Measurements from ENCODE around the gene PPIL1. TPM values are rescaled to one million over a fixed set of nuclear protein-coding genes. Genes with fewer than 3 reads are reported as not detected.
"Not testable (repeated sequence)": the region's sequence is repeated elsewhere in the genome, so short reads cannot be mapped to it uniquely, and the experiment has no call there.

Gene PPIL1
- total and polyA plus RNA-seq, 2 experiments from 2014 or later = 37.0 to 133 TPM

GRCh38 chr6:36814249-36814648 lies 60.4 kb downstream of the PPIL1 start:
- Histone ChIP-seq H3K27ac (no peak overlapping the region), H3K4me3 (no peak overlapping the region), H3K36me3 (no peaks in the 10 kb centered on the region), H3K9me3 (ENCODE audit: low read depth) (no peaks in the 10 kb centered on the region), H3K27me3 (no peaks in the 10 kb centered on the region), H3K4me1 (ENCODE audit: low read depth) (no peaks in the 10 kb centered on the region)
- no peak for DNase-seq (ENCODE audit: low read depth in 1 of 2, low spot score in 1 of 2)
- no peak for TF ChIP-seq CTCF (IDR thresholded peaks at IDR 0.05; ENCODE audit: low read depth, low read length)

- Histone ChIP-seq H3K4me3 (no peak overlapping the region), H3K9me3 (ENCODE audit: low read depth) (no peaks in the 10 kb centered on the region), H3K27me3 (no peaks in the 10 kb centered on the region), H3K4me1 (ENCODE audit: low read depth) (no peaks in the 10 kb centered on the region), H3K27ac (no peak overlapping the region), H3K36me3 (no peaks in the 10 kb centered on the region)
- TF ChIP-seq CTCF (IDR thresholded peaks at IDR 0.05; ENCODE audit: low read depth, low read length) = no peak
- DNase-seq (ENCODE audit: low read depth in 1 of 2, low spot score in 1 of 2) = no peak
These were observed 61.1 kb downstream of the PPIL1 start for GRCh38 chr6:36813526-36813925.

DNA sequence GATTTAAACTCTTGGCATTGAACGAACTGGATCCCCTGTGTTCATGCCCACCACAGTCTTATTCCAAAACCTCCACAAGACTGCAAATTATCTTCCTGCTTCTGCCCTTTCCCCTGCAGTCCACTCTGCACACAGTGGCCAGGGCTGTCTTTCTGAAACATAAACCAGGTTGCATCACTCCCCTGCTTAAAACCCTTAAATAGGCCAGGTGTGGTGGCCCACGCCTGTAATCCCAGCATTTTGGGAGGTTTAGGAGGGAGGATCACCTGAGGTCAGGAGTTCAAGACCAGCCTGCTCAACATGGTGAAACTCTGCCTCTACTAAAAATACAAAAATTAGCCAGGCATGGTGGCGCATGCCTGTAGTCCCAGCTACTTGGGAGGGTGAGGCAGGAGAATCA lies 61.6 kb downstream of the PPIL1 start:
- not testable (repeated sequence) for H3K27ac ChIP-seq; DNase-seq (ENCODE audit: low read depth in 1 of 2, low spot score in 1 of 2); H3K27me3 ChIP-seq; H3K9me3 ChIP-seq (ENCODE audit: low read depth); H3K36me3 ChIP-seq; H3K4me3 ChIP-seq; H3K4me1 ChIP-seq (ENCODE audit: low read depth)

GRCh38 chr6:36809941-36810803 lies 64.4 kb downstream of the PPIL1 start:
- no peaks in the 10 kb centered on the region for H3K9me3 ChIP-seq (ENCODE audit: low read depth)

DNA sequence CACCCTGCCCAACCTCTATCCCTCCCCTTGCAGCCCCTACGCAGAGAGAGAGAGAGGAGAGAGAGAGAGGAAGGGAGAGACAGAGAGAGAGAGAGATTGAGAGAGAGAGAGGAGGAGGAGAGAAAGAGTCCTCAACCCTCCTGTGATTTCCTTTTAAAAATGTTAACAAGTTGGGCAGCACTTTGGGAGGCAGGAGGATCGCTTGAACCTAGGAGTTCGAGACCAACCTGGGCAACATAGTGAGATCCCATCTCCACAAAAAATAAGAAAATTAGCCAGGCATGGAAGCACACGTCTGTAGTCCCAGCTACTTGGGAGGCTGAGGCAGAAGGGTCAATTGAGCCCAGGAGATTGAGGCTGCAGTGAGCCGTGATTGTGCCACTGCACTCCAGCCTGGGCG lies 65.4 kb downstream of the PPIL1 start:
- no peaks in the 10 kb centered on the region for H3K9me3 ChIP-seq (ENCODE audit: low read depth)
- no peaks in the 10 kb centered on the region for H3K36me3 ChIP-seq
- no peaks in the 10 kb centered on the region for H3K27me3 ChIP-seq
- no peak for DNase-seq (ENCODE audit: low read depth in 1 of 2, low spot score in 1 of 2)
- no peak for TF ChIP-seq CTCF (IDR thresholded peaks at IDR 0.05; ENCODE audit: low read depth, low read length)
- H3K27ac ChIP-seq = no peak overlapping the region
- no peaks in the 10 kb centered on the region for H3K4me1 ChIP-seq (ENCODE audit: low read depth)
- H3K4me3 ChIP-seq = no peak overlapping the region

More at GRCh38 chr6:36809941-36810803, 64.4 kb downstream of the PPIL1 start:
- Histone ChIP-seq H3K27me3 (no peaks in the 10 kb centered on the region), H3K4me1 (ENCODE audit: low read depth) (no peaks in the 10 kb centered on the region), H3K27ac (no peak overlapping the region), H3K4me3 (no peak overlapping the region), H3K36me3 (no peaks in the 10 kb centered on the region)
- peak in 1 of 2 donors; percentile 41 for DNase-seq (ENCODE audit: low read depth in 1 of 2, low spot score in 1 of 2)
- peak; percentile 16 for TF ChIP-seq CTCF (IDR thresholded peaks at IDR 0.05; ENCODE audit: low read depth, low read length)

DNA sequence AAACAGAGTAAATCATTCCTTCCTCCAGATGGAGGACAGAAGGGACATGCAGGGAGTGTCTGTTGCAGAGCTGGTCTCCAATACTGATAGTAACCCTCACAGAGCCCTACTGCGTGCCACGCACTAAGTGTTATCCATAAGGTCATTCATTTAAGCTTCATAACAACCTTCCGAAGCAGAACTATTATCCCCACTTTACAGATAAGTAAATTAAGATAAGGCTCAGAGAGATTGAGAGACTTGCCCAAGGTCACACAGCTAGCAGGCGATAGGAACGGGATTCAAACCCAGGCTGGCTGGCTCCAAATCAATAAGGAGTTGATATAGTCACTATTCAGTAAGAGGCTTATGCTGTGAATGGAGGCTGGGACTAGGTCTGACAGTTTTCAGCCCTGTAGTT lies 66.0 kb downstream of the PPIL1 start:
- H3K27me3 ChIP-seq = no peaks in the 10 kb centered on the region
- no peak for TF ChIP-seq CTCF (IDR thresholded peaks at IDR 0.05; ENCODE audit: low read depth, low read length)
- no peaks in the 10 kb centered on the region for H3K9me3 ChIP-seq (ENCODE audit: low read depth)
- no peak overlapping the region for H3K4me3 ChIP-seq
- no peak overlapping the region for H3K27ac ChIP-seq
- no peaks in the 10 kb centered on the region for H3K4me1 ChIP-seq (ENCODE audit: low read depth)
- H3K36me3 ChIP-seq = no peaks in the 10 kb centered on the region
- no peak for DNase-seq (ENCODE audit: low read depth in 1 of 2, low spot score in 1 of 2)

Data from cardiac muscle cell (in vitro differentiated cells and primary cell).